HG02610 (cell line): Measurements from ENCODE around the gene STX8.

ENCODE experiments used
- ATAC-seq: cut with Tn5 transposase; IDR thresholded peaks from one replicate; pipeline ENCODE4 v1.9.1; 2021; ENCODE audit warnings: mild to moderate bottlenecking, moderate library complexity; ENCODE audit not compliant: unreplicated experiment

Gene STX8

GRCh38 chr17:9232155-9232475 lies 343.5 kb downstream of the STX8 start:
- no peak for ATAC-seq

DNA sequence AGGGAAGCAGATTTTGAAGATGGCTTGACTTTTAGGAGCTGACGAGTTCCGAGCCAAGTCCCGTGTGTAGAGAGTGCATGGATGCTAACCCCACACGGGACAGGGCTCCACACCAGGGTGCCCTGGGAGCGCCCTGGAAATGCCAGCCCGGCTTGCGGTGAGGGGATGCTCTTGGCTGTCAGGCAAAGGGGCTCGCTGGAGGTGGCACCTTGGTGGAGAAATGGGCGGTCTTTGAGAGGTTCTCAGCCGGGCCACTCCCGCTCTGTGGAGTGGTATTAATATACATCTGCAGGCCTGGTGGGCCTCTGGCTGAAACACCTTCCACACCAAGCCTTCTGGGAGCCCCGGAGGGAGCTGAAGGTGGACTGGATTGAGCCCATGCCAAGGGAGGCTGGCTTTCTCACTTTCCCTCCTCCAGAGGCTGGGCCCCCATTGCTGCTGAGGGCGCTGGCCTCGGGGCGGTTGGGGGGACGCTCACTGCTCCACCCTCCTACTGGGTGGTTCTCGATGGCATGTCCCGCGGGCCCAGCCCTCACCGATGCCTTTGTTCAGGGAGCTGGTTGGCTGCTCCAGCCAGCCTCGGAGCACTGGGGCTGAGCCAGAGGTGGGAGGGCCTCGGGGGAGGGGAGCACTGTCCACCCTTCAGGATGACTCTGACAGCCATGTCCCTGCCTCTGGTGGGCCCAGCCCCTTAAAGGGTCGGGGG lies 344.0 kb downstream of the STX8 start:
- no peak for ATAC-seq

- ATAC-seq = no peak
Measured at GRCh38 chr17:9230861-9231260, 344.8 kb downstream of the STX8 start.

DNA sequence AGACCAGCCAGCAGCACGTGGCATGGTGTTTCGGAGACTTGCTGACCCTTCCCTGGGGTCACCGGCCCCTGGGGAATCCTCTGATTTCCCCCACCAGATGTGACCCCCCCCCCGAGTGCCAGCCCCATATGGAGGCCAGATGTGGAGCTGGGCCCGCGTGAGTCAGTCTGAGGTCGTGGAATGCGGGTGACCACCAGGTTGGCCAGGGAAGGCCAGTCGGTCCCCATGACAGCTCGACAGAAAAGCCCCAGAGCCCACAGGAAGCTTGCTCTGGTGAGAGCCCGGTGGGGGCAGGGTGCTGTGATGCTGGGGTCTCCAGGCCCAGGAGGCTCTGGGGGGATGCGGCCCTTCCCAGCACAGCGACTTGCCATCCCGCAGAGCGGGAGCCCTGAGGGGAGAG lies 345.3 kb downstream of the STX8 start:
- ATAC-seq = no peak

- no peak for ATAC-seq
Measured at GRCh38 chr17:9229826-9230201, 345.8 kb downstream of the STX8 start.

DNA sequence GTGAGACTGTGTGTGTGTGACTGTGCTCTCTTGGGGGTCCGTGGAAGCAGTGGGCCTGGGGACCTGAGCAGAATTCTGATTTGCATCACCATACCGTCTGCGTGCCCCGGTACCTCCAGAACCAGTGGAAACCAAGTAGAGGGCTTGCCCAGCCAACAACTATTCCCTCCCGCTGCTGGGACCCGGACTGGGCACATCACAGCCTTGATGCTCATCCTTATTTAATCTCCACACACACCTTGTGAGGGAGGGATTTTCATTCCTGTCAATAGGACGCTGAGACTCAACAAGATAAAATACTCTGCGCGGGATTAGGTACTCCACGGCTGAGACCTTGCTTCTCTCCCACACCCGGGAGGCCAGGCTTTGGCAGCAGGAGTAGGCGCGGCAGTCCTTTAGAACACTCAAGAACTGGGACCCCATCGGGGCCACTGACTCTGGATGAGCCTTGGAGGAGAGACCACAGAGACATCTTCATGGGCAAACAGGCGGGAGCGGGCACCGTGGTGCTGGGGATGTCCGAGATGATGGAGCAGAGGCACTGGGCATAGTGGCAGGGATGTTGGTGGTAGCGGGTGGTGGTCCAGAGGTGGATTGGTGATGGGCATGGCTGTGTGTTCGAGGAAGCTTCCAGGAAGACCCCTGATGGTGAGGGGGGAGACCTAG lies 346.3 kb downstream of the STX8 start:
- no peak for ATAC-seq

DNA sequence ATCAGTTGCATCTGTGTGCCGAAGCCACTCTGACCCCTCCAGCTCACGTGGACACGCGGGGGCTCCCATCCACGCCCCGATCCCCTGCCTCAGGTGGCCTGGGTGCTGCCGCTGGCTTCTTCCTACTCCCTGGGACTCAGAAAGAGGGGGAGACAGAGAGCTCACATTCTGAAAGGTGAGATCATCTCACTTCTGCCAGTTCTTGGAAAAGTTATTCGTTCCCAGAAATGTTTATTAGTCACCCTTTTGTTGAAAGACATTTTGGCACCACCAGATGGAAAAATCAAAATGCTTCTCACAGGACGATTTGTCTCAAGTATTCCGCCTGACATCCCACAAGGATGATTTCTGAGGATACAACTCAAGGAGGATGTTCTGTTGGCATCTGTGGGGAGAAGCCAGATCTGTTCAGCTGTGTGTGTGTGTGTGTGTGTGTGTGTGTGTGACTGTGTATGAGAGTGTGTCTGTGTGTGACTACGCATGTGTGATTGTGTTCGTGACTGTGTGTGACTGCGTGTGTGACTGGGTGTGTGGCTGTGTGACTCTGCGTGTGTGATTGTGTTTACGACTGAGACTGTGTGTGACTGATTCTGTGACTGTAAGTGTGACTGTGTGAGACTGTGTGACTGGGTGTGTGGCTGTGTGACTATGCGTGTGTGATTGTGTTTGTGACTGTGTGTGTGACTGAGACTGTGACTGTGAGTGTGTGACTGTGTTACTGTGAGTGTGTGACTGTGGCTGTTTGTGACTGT lies 347.0 kb downstream of the STX8 start:
- ATAC-seq = no peak

GRCh38 chr17:9227819-9228407 lies 347.7 kb downstream of the STX8 start:
- no peak for ATAC-seq

- ATAC-seq = no peak
Measured at GRCh38 chr17:9226794-9227135, 348.9 kb downstream of the STX8 start.

DNA sequence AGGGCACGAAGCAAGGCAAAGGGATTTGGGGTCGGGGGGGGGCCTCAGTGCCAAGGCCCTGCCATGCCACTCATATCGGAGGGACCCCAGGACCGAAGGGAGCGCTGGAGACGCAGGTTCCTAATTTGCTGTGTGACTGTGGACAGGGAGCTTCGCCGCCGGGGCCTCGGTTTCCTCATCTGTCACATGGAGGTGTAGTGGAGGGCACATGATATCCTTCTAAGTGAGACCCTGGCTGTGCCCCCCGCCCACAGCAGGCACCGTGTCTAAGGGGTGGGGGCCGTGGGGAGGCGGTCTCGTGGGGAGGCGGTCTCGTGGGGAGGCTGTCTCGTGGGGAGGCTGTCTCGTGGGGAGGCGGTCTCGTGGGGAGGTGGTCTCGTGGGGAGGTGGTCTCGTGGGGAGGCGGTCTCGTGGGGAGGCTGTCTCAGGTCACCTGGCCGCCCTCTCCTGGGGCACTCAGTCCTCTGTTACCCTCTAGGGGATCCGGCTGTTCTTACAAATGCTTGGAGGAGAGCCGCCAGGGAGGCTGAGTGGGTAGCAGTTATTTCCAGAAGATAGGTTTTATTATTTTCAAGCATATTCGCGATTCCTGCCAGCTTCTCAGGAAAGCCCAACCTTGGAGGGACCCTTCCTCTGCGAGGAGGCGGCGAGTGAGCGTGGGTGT lies 349.4 kb downstream of the STX8 start:
- ATAC-seq = no peak

GRCh38 chr17:9225305-9226101 lies 350.1 kb downstream of the STX8 start:
- no peak for ATAC-seq

DNA sequence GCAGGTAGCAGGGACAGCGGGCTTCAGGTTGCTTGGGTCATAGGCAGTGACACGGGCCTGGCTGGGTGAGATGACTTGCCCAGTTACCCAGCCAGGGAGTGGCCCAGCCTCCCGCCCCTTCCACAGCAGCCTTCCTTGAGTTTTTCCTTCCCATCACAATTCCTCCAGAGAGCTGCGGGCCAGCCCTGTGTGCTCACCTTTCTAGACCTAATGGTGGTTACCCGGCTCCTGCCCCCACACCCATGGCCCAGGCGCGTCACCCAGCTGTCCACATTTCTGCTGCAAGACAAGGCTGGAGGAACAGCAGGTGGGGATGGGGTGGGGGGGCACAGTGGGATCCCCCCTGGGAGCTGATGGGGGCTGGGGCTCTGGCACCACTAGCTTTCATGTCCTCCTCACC lies 351.1 kb downstream of the STX8 start:
- no peak for ATAC-seq

GRCh38 chr17:9223531-9223930 lies 352.1 kb downstream of the STX8 start:
- no peak for ATAC-seq

DNA sequence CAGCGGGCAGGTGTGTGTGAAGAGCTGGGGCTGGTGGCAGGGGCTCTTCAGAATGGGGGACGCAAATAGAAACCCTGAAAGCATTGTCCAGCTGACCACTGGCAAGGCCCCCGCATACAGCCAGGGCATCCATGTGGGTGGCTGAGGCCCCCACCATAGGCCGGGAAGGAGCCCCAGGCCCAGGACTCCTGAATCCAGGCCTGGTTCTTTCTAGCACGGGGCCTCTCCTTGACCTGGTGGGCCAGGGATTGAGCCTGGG lies 353.8 kb downstream of the STX8 start:
- no peak for ATAC-seq

DNA sequence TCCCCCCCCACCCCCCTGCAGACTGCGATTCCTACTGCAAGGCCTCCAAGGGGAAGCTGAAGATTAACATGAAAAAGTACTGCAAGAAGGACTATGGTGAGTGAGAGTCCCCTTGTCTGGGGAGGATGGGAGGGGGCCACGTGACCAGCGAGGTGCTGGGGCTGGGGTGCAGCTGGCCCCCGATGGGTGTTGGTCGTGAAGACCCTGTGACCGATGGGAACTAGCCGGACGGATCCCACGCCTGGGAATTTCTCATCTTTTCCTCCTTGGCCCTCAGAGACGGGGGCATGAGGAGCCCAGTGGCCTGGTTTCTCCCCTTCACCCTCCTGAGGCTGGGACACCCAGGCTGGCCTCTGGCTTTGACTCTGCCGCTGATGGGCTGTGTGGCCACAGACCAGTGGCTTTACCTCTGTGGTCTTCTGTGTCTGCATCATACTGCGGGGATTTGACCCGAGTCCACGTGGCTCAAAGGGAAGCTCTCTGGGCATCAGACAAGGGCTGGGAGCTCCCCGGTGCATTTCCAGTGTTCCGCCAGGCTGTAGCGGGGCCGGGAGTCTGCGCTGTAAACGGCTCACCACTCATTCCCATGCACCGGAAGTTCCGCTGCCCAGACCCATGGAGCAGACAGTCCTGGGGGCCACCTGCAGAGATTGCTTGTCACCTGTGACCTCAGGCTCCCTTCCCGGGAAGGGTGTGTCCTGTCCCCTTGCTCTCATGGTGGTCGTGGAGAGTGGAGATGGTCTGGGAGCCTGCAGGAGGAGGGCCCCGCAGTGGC lies 354.3 kb downstream of the STX8 start:
- no peak for ATAC-seq

GRCh38 chr17:9220398-9221146 lies 355.0 kb downstream of the STX8 start:
- no peak for ATAC-seq

DNA sequence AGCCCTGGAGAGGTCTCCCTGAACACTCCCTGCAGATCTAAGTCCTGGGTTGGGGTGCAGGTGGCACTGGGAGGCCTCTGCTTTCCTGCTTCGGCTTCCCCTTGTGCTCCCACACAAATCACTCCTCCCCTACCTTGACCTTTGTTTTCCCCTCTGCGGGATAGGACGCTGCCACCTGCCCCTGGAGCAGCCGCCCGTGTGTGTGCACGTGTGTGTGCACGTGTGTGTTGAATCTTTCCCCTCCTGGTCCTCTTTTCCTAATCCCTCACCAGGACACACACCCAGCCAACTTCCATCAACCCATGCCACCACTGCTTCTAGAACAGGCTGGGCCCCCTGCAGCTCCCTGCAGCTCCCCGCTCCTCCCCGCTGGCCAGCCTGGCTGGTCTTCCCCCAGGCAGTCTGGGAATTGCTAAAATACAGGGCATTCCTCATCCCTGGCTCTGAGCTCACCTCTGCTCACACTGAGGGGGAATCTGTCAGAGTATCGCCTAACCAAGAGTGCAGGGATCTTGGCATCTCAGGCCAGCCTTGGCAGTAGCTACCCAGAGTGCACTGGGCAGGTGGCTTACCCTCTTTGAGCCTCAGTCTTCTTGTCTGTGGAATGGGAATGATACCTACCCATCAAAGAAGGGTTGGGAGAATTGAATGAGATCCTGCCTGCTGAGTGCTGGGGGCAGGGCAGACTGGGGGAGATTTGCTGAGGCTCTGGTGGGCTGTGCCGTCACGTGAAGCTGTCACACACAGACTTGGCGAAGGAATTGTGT lies 355.8 kb downstream of the STX8 start:
- ATAC-seq = no peak

- ATAC-seq = no peak
Measured at GRCh38 chr17:9218911-9219310, 356.7 kb downstream of the STX8 start.
